Epithelial cell of proximal tubule (primary cell): Measurements from ENCODE around the gene SAMD14. TPM values are rescaled to one million over a fixed set of nuclear protein-coding genes. Genes with fewer than 3 reads are reported as not detected.

Experiments
- DNase-seq: peaks from one replicate; pipeline ENCODE4 v3.0.0-alpha.2; 2011; ENCODE audit warnings: low read depth
- H3K4me3 ChIP-seq: 2 replicates; pipeline ENCODE4 v1.5.1; 2011; ENCODE audit warnings: low read depth, mild to moderate bottlenecking, low read length
- CTCF ChIP-seq: conservative IDR thresholded peaks from 2 replicates; pipeline ENCODE4 v1.5.1; 2012; ENCODE audit warnings: low read depth, mild to moderate bottlenecking, low read length
- total RNA-seq: library from RNA; depleted of rRNA; stranded (reverse); fragments of >200 nt; gene quantifications from 2 replicates; pipeline ENCODE4 v1.2.3, GENCODE V29; 2015

Gene SAMD14
- total RNA-seq, 1 donor from 2014 or later: 11.5 TPM

- TF ChIP-seq CTCF: no peak
- H3K4me3 ChIP-seq: no peak overlapping the region
- no peak for DNase-seq
These were observed 35.1 kb upstream of the SAMD14 start for GRCh38 chr17:50165066-50165465.

- no peak for DNase-seq
- H3K4me3 ChIP-seq: no peak overlapping the region
- no peak for TF ChIP-seq CTCF
These were observed 34.7 kb upstream of the SAMD14 start for GRCh38 chr17:50164697-50164988.

- no peak overlapping the region for H3K4me3 ChIP-seq
These were observed 34.1 kb upstream of the SAMD14 start for GRCh38 chr17:50163843-50164696.

DNA sequence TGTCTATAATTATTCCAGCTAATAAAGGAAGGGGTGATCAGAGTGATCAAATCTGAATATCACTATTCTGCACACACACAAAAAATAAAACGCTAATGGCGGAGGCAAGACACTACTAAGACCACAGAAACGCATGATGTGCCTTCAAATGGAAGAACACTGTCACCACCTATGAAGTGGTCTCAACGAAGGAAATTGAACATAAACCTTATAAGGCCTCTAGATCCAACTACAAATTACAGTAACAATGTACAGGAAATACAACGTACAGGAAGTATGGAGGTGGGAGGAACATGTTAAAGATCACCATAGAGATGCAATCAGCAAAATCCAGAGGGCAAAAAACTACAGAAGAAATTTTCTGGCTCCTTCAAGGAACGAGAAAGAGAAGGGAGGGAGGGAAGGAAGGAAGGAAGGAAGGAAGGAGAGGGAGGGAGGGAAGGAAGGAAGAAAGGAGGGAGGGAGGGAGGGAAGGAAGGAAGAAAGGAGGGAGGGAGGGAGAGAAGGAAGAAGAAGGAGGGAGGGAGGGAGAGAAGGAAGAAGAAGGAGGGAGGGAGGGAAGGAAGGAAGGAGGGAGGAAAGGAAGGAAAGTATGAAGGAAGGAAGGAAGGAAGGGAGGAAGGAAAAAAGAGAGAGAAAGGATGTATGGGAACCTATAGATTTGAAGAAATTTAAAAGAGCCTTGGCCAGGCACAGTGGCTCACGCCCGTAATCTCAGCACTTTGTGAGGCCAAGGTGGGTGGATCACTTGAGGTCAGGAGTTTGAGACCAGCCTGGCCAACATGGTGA, 32.7 kb upstream of the SAMD14 start:
- H3K4me3 ChIP-seq: no peak overlapping the region
- no peak for TF ChIP-seq CTCF
- DNase-seq: no peak

More at GRCh38 chr17:50163843-50164696, 34.1 kb upstream of the SAMD14 start:
- no peak for TF ChIP-seq CTCF
- DNase-seq: no peak

- DNase-seq: no peak
- no peak overlapping the region for H3K4me3 ChIP-seq
- no peak for TF ChIP-seq CTCF
These were observed 31.9 kb upstream of the SAMD14 start for GRCh38 chr17:50161911-50162288.

GRCh38 chr17:50161023-50161910, 31.3 kb upstream of the SAMD14 start:
- TF ChIP-seq CTCF: peak; percentile 80
- DNase-seq: no peak
- peak overlapping the region; percentile 67 for H3K4me3 ChIP-seq
